OCI-LY3 (cell line): Measurements from ENCODE around the gene MGA.

ENCODE experiments used
- EZH2phosphoT487 ChIP-seq: fragments of 200-600 bp; shearing (Covaris generic); IDR thresholded peaks from 2 replicates; pipeline ENCODE4 v1.6.1; 2018; ENCODE audit warnings: antibody characterized with exemption, mixed run types, low read depth
- TF ChIP-seq, protein P1 (sequence below): fragments of 200-600, 300-600 bp; sonication (generic); IDR thresholded peaks from 2 replicates; pipeline ENCODE4 v1.5.1; 2014; ENCODE audit warnings: antibody characterized with exemption, low read length, low read depth

DNA sequence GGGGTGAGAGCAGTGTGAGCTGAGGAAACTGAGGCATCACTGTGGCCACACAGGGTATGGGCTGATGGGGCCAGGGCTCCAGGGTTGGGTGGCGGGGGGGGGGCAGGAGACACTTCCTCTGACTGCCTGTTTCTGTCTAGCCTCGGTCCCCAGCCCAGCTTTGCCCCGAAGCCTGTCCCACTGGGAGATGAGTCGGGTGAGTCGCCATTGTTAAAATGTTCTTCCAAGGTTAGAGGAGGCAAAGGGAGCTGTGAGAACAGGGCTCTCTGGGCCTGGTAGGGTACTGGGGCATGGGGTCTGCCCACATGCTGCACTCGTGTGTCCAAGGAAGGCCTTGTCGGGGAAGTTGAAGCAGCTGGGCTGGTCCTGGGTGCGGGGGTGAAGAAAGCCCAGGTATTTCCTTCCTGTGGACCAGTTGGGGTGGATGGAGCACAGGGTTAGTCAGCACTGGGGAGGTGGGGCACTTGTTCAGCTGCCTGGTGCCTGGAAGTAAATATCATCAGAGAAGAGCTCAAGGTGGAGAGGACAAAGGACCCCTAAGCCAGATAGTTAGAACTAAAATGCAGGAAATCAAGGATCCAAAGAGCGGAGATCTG, 159.3 kb downstream of the MGA start:
- TF ChIP-seq, protein P1, sequence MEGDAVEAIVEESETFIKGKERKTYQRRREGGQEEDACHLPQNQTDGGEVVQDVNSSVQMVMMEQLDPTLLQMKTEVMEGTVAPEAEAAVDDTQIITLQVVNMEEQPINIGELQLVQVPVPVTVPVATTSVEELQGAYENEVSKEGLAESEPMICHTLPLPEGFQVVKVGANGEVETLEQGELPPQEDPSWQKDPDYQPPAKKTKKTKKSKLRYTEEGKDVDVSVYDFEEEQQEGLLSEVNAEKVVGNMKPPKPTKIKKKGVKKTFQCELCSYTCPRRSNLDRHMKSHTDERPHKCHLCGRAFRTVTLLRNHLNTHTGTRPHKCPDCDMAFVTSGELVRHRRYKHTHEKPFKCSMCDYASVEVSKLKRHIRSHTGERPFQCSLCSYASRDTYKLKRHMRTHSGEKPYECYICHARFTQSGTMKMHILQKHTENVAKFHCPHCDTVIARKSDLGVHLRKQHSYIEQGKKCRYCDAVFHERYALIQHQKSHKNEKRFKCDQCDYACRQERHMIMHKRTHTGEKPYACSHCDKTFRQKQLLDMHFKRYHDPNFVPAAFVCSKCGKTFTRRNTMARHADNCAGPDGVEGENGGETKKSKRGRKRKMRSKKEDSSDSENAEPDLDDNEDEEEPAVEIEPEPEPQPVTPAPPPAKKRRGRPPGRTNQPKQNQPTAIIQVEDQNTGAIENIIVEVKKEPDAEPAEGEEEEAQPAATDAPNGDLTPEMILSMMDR, result no peak
- TF ChIP-seq EZH2phosphoT487, result no peak
